Stimulated activated naive B cell treated with anti-CD40 and anti-IgM and Interleukin-4, amounts not matched to agents 10 μg/mL and 1 μg/mL and 100 μg/mL, for 72 hours (primary cell): Measurements from ENCODE around the gene CD226.
"Not testable (repeated sequence)": the region's sequence is repeated elsewhere in the genome, so short reads cannot be mapped to it uniquely, and the experiment has no call there.

Experiments used
- ATAC-seq, 2 donors: fragments of 150-1000 bp; cut with Tn5 transposase; replicated peaks; 2 replicates each; pipeline ENCODE4 v1.10.0; 2021; ENCODE audit warnings: moderate library complexity in 1 of 2
- DNase-seq: peaks from one replicate; pipeline ENCODE4 v3.0.0; 2021
- H3K27ac Mint-ChIP-seq: one replicate; pipeline ENCODE4 v1.8.0; 2022; ENCODE audit warnings: mild to moderate bottlenecking, mixed read lengths
- H3K27me3 Mint-ChIP-seq, 2 donors: one replicate each; pipeline ENCODE4 v1.8.0; 2022; ENCODE audit warnings: mixed read lengths in 2 of 2
- H3K36me3 Mint-ChIP-seq, 2 donors: one replicate each; pipeline ENCODE4 v1.8.0; 2022; ENCODE audit warnings: mixed read lengths in 2 of 2, mild to moderate bottlenecking in 1 of 2
- H3K4me1 Mint-ChIP-seq, 2 donors: one replicate each; pipeline ENCODE4 v1.8.0; 2022; ENCODE audit warnings: mixed read lengths in 2 of 2, mild to moderate bottlenecking in 1 of 2
- H3K4me3 Mint-ChIP-seq, 2 donors: one replicate each; pipeline ENCODE4 v1.8.0; 2022; ENCODE audit warnings: mild to moderate bottlenecking in 2 of 2, mixed read lengths in 2 of 2, moderate library complexity in 1 of 2
- H3K9me3 Mint-ChIP-seq, 2 donors: one replicate each; pipeline ENCODE4 v1.8.0; 2022; ENCODE audit warnings: mixed read lengths in 2 of 2, mild to moderate bottlenecking in 1 of 2

Gene CD226

DNA sequence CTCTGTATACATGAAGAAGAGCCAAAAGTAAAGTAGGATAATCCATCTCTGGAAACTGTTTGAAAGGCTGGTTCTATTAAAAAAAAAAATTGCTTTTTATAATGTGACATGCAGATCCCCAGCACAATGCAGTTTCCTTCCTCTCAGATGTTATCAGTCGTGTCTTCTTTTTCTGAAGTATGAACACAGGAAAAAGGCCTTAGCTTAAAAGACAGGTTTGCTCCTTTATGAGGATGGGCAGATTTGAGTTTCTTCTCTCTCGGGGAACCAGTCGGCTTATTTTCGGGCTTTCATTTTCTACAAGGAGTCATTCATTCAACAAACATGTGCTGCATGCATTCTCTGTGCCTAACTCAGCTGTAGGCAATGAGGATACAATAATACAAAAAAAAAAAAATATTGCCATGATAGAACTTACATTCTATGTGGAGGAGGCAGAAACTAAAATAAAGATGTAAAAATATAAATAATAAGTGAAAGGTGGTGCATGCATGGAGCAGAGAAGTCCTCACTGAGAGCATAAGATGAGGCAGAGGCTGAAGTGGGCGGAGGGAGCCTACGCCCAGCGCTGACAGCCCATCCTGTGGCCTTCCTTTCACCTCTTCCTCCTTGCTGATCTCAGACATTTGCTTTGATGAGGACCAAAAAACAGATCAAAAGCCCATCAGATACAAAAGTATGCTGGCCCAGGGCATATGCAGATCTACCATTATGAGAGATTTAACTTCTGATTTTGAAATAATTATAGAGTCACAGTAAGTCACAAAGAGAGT lies at the start of gene CD226:
Gene CD226, minus strand, starts transcription at position 513 of the 773 bp plus-strand sequence. Its CDS starts 467 bp downstream, at position 46.
- Mint-ChIP-seq H3K27ac (peak within 1 kb of the TSS; percentile 26), H3K9me3 (peaks cover 5 to 11% of the 10 kb centered on the region in 2 donors), H3K27me3 (no peaks in the 10 kb centered on the region), H3K4me3 (peak within 1 kb of the TSS in 1 of 2 donors; percentile 11), H3K36me3 (peaks cover 12 to 21% of the 10 kb centered on the region in 2 donors), H3K4me1 (peaks cover 0 to 4% of the 10 kb centered on the region in 2 donors)
- DNase-seq (no peak), ATAC-seq (no peak)

- H3K36me3 Mint-ChIP-seq, result peaks cover 27 to 59% of the 10 kb centered on the region in 2 donors
- H3K27me3 Mint-ChIP-seq, result no peaks in the 10 kb centered on the region
- H3K4me1 Mint-ChIP-seq, result peaks cover 0 to 5% of the 10 kb centered on the region in 2 donors
- peaks cover 0 to 6% of the 10 kb centered on the region in 2 donors for H3K9me3 Mint-ChIP-seq
- no peak for DNase-seq
- no peak for ATAC-seq
- no peak overlapping the region for H3K27ac Mint-ChIP-seq
- no peak overlapping the region for H3K4me3 Mint-ChIP-seq
Observed at GRCh38 chr18:69996951-69997798, 49.5 kb upstream of the CD226 start.

DNA sequence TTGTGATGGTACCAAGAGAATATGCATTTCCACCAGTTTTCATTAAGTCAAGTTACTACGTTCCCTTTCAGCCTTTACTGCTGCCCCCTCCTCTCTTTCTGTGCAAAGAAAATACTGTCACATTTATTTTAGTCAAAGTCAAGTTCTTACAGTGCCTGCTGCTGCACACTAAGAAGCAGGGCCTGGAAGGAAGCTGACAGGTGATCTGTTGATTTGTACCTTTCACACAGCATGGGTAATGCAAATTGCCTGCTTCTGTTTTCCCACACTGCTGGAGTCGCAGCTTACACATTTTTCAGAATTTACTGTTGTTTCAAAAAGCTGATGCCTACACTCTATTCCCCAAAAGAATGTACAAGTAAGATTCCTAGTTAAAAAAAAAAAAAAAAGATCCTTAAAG lies 48.7 kb upstream of the CD226 start:
- no peak overlapping the region for H3K27ac Mint-ChIP-seq
- H3K9me3 Mint-ChIP-seq, result peaks cover 0 to 6% of the 10 kb centered on the region in 2 donors
- no peak overlapping the region for H3K4me3 Mint-ChIP-seq
- DNase-seq (no peak), ATAC-seq (no peak)
- H3K27me3 Mint-ChIP-seq, result no peaks in the 10 kb centered on the region
- H3K4me1 Mint-ChIP-seq, result peaks cover 0 to 5% of the 10 kb centered on the region in 2 donors
- H3K36me3 Mint-ChIP-seq, result peaks cover 21 to 51% of the 10 kb centered on the region in 2 donors

DNA sequence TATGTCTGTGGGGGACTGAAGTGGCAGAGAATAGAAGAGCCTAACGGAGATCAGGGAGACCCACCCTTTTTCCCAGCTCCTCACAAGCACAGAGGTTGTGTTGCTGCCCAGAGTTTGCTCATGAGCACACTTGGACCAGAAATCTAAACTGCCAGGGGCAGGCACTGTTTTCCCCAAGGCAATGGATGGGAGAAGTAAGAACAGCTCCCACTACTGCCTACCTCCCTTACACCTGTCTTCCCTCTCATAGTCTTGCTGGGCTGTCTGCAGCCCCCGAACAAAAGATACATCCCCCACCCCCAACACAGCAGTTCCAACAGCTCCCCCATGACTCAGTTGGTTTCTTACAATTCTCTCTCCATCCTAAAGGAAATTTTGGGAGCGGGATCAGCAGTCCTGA lies 48.1 kb upstream of the CD226 start:
- H3K27ac Mint-ChIP-seq, result no peak overlapping the region
- no peak overlapping the region for H3K4me3 Mint-ChIP-seq
- ATAC-seq, result no peak
- peaks cover 0 to 8% of the 10 kb centered on the region in 2 donors for H3K9me3 Mint-ChIP-seq
- no peak for DNase-seq
- peaks cover 0 to 5% of the 10 kb centered on the region in 2 donors for H3K4me1 Mint-ChIP-seq
- H3K27me3 Mint-ChIP-seq, result no peaks in the 10 kb centered on the region
- H3K36me3 Mint-ChIP-seq, result peaks cover 18 to 50% of the 10 kb centered on the region in 2 donors

- DNase-seq (no peak), ATAC-seq (no peak)
- Mint-ChIP-seq H3K4me3 (no peak overlapping the region), H3K27me3 (no peaks in the 10 kb centered on the region), H3K9me3 (peaks cover 15 to 18% of the 10 kb centered on the region in 2 donors), H3K36me3 (peaks cover 39 to 66% of the 10 kb centered on the region in 2 donors), H3K4me1 (peaks cover 0 to 5% of the 10 kb centered on the region in 2 donors), H3K27ac (no peak overlapping the region)
Observed at GRCh38 chr18:69992776-69993175, 45.1 kb upstream of the CD226 start.

GRCh38 chr18:69987870-69988269 lies 40.2 kb upstream of the CD226 start:
- H3K27me3 Mint-ChIP-seq, result no peaks in the 10 kb centered on the region
- peaks cover 43 to 61% of the 10 kb centered on the region in 2 donors for H3K36me3 Mint-ChIP-seq
- no peak overlapping the region for H3K27ac Mint-ChIP-seq
- H3K9me3 Mint-ChIP-seq, result peaks cover 21 to 23% of the 10 kb centered on the region in 2 donors
- H3K4me3 Mint-ChIP-seq, result no peak overlapping the region
- ATAC-seq (no peak), DNase-seq (no peak)
- no peaks in the 10 kb centered on the region for H3K4me1 Mint-ChIP-seq

GRCh38 chr18:69985239-69985638 lies 37.6 kb upstream of the CD226 start:
- no peak for DNase-seq
- no peaks in the 10 kb centered on the region for H3K27me3 Mint-ChIP-seq
- H3K27ac Mint-ChIP-seq, result no peak overlapping the region
- no peak overlapping the region for H3K4me3 Mint-ChIP-seq
- H3K9me3 Mint-ChIP-seq, result peaks cover 19 to 21% of the 10 kb centered on the region in 2 donors
- H3K4me1 Mint-ChIP-seq, result peaks cover 15 to 23% of the 10 kb centered on the region in 2 donors
- H3K36me3 Mint-ChIP-seq, result peaks cover 38 to 53% of the 10 kb centered on the region in 2 donors
- no peak for ATAC-seq

GRCh38 chr18:69982417-69982816 lies 34.7 kb upstream of the CD226 start:
- Mint-ChIP-seq H3K27ac (no peak overlapping the region), H3K4me3 (no peak overlapping the region), H3K9me3 (peaks cover 7% of the 10 kb centered on the region in 2 donors), H3K27me3 (no peaks in the 10 kb centered on the region), H3K4me1 (peaks cover 29 to 43% of the 10 kb centered on the region in 2 donors), H3K36me3 (peaks cover 22 to 46% of the 10 kb centered on the region in 2 donors)
- ATAC-seq, result no peak
- no peak for DNase-seq

GRCh38 chr18:69981948-69982347 lies 34.3 kb upstream of the CD226 start:
- peak overlapping the region; percentile 9 for H3K27ac Mint-ChIP-seq
- no peaks in the 10 kb centered on the region for H3K27me3 Mint-ChIP-seq
- peaks cover 6 to 7% of the 10 kb centered on the region in 2 donors for H3K9me3 Mint-ChIP-seq
- ATAC-seq (peak; percentile 55 to 57), DNase-seq (no peak)
- H3K4me1 Mint-ChIP-seq, result peaks cover 29 to 43% of the 10 kb centered on the region in 2 donors
- peaks cover 22 to 46% of the 10 kb centered on the region in 2 donors for H3K36me3 Mint-ChIP-seq
- H3K4me3 Mint-ChIP-seq, result no peak overlapping the region

DNA sequence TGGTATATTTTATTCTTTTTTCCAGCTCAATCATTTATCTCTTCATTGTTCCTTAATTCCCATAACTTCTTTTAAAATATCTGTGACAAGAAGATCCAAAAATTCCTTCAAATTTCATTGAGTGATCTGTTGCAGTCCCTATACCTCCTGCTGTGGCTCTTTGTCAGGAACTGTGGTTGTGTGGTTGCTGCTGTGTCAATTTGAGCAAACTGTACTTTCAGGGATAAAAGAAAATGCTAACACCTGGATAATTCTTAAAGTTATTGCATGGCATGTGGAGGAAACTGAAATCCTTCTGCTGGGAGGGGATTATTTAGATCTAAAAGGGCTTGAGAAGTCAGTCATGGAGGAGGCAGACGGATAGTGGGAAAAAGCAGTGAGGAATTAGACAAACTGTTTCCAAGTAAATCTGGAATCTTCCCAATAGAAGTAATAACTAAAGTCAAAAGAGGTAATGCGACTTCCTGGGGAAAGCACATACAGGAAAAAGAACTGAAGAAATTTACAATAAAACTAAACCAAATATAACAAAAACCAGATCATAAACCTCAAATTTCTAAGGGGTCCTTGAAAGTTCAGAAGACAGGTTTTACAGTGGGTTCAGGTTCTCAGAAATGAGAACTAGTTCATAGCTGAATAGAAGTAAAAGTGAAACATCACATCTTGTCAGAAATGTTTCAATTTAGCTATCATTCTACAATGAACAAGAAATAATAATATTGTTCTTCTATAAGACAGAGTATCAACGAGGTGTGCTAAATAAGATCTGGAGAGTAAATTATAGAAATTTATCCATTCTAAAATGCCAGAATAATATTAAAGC lies 33.5 kb upstream of the CD226 start:
- peak overlapping the region; percentile 81 for H3K27ac Mint-ChIP-seq
- H3K4me1 Mint-ChIP-seq, result peaks cover 29 to 43% of the 10 kb centered on the region in 2 donors
- peaks cover 8 to 9% of the 10 kb centered on the region in 2 donors for H3K9me3 Mint-ChIP-seq
- ATAC-seq, result no peak
- DNase-seq, result no peak
- H3K36me3 Mint-ChIP-seq, result peaks cover 18 to 44% of the 10 kb centered on the region in 2 donors
- no peaks in the 10 kb centered on the region for H3K27me3 Mint-ChIP-seq
- peak overlapping the region in 1 of 2 donors; percentile 23 for H3K4me3 Mint-ChIP-seq

DNA sequence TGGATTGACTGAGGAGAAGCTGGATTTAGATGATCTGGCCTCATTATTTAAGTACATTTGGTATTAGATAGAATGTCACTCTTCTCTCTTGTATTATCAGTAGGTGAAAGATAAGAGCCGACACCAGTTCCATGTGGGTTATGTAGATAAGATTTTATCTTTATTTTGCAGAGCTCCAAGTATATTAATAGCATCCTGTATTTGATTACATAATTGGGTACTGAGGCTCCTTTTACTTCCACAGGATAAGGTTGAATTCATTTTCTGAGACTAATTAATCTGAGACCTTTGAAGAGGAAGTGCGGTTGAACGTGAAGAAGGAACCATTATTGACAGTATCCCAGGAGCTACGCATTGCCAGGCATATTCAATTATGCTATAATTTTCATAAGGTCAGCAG lies 32.8 kb upstream of the CD226 start:
- H3K27me3 Mint-ChIP-seq, result no peaks in the 10 kb centered on the region
- DNase-seq, result no peak
- H3K9me3 Mint-ChIP-seq, result peaks cover 7 to 9% of the 10 kb centered on the region in 2 donors
- H3K4me1 Mint-ChIP-seq, result peaks cover 29 to 43% of the 10 kb centered on the region in 2 donors
- peak overlapping the region; percentile 59 for H3K27ac Mint-ChIP-seq
- peaks cover 14 to 41% of the 10 kb centered on the region in 2 donors for H3K36me3 Mint-ChIP-seq
- ATAC-seq, result no peak
- H3K4me3 Mint-ChIP-seq, result no peak overlapping the region

DNA sequence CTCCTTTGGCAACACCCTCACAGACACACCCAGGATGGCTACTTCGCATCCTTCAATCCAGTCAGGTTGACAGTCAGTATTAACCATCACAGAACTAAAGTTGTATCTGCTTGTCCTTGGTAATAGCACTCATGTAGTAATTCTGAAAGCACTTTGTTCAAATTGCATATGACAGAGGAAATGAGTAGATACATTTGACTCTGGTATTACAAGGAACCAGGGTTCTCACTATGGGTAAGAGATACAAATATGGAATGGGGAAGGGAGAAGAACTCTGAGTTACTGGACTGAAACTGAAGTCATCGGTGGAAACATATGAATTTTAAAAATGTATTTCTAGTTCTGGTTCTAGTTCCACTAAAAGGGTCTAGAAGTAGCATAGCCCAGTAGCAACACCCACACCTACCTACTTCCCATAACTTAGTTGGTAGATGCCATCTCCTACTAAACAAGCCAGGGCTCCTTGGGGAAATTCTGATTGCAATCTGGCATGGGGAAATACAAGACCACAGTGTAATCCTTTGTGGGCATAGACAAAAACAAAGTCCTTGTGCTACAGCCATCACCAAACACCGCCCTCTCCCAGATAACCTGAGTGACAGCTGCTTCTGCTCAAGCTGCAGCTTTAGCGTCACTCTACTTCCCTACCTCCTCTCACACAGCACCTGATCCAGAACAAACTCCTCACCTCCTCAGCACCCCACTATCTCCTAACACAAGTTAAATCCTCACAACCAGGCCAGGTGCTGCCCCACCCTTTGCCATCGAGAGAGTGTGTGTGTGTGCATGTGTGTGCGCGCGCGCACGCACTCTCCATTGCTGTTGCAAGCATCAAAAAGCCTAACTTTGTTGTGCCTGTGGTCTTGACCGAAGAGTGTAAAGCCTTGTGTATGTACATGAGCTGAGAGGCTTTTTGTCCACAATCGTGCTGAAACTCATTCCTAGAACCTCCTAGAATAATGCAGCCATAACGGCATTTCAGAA lies 31.4 kb upstream of the CD226 start:
- no peaks in the 10 kb centered on the region for H3K27me3 Mint-ChIP-seq
- H3K36me3 Mint-ChIP-seq, result peaks cover 14 to 36% of the 10 kb centered on the region in 2 donors
- H3K4me3 Mint-ChIP-seq, result peak overlapping the region; percentile 44 to 60
- peak overlapping the region; percentile 84 for H3K27ac Mint-ChIP-seq
- H3K4me1 Mint-ChIP-seq, result peaks cover 31 to 43% of the 10 kb centered on the region in 2 donors
- peaks cover 14 to 15% of the 10 kb centered on the region in 2 donors for H3K9me3 Mint-ChIP-seq
- ATAC-seq (peak; percentile 88 to 92), DNase-seq (peak; percentile 24)

DNA sequence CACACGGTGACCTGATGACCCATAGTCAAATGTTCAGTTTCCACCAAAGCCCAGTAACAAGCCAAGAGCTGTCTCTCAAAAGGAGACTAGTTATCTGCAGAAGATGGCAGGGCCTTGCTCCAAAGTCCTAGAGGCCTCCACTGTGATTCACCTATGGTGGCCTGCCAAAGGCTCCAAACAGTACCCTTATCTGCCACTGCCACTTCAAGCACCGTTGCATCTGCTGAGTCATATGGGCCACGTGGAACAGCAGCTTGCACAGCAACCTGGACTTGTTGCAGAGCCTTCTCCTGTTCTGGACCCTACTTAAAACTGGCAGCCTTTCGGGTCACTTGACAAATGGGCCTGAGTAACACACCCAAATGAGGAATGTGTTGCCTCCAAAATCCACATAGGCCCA lies 27.6 kb upstream of the CD226 start:
- not testable (repeated sequence) for DNase-seq, H3K27ac Mint-ChIP-seq, H3K4me3 Mint-ChIP-seq, H3K27me3 Mint-ChIP-seq, ATAC-seq
- H3K9me3 Mint-ChIP-seq, result peaks cover 15 to 21% of the 10 kb centered on the region in 2 donors
- peaks cover 17 to 22% of the 10 kb centered on the region in 2 donors for H3K4me1 Mint-ChIP-seq
- peaks cover 14 to 31% of the 10 kb centered on the region in 2 donors for H3K36me3 Mint-ChIP-seq
